Right atrium auricular region (tissue), 2 donors: ENCODE measurements around the gene PCID2. TPM values are rescaled to one million over a fixed set of nuclear protein-coding genes. Genes with fewer than 3 reads are reported as not detected.

Experiments
- DNase-seq: peaks from one replicate; pipeline ENCODE4 v3.0.0-alpha.2; 2019; ENCODE audit warnings: low spot score
- H3K27ac ChIP-seq, 2 donors: fragments of 200-600 bp; sonication (generic); 1 replicate in 1 of 2; 2 replicates in 1 of 2; pipeline ENCODE4 v1.5.1; 2016 to 2019
- H3K27me3 ChIP-seq, 2 donors: fragments of 200-600 bp; sonication (generic); one replicate each; pipeline versions ENCODE4 v1.5.1 to v1.6.0; 2017 to 2019
- H3K36me3 ChIP-seq: fragments of 200-600 bp; sonication (generic); one replicate; pipeline ENCODE4 v1.5.1; 2016
- H3K4me1 ChIP-seq, 2 donors: fragments of 200-600 bp; sonication (generic); one replicate each; pipeline versions ENCODE4 v1.5.1 to v1.6.0; 2017 to 2019
- H3K4me3 ChIP-seq, 2 donors: fragments of 200-600 bp; sonication (generic); 1 replicate in 1 of 2; 2 replicates in 1 of 2; pipeline ENCODE4 v1.5.1; 2017 to 2019; ENCODE audit warnings: mild to moderate bottlenecking in 1 of 2, moderate library complexity in 1 of 2
- H3K9me3 ChIP-seq, 2 donors: fragments of 200-600 bp; sonication (generic); one replicate each; pipeline ENCODE4 v1.5.1; 2019
- total RNA-seq, 2 donors: library from RNA; depleted of rRNA; stranded (reverse); fragments of >200 nt; gene quantifications; one replicate each; pipeline ENCODE4 v1.1.0, GENCODE V29; 2016
- TF ChIP-seq, protein P1 (sequence below), 2 donors: fragments of 200-600 bp; sonication (generic); IDR thresholded peaks; one replicate each; pipeline ENCODE4 v1.5.1; 2019; ENCODE audit warnings: antibody characterized with exemption in 2 of 2

PCID2 gene
- total RNA-seq, 2 donors from 2014 or later: 34.8 to 44.4 TPM

- Histone ChIP-seq H3K4me1 (peaks cover 0 to 23% of the 10 kb centered on the region in 2 donors), H3K36me3 (peaks cover 71% of the 10 kb centered on the region), H3K9me3 (no peaks in the 10 kb centered on the region), H3K27me3 (no peaks in the 10 kb centered on the region), H3K4me3 (no peak overlapping the region), H3K27ac (peak overlapping the region; percentile 45 to 55)
- TF ChIP-seq, protein P1, sequence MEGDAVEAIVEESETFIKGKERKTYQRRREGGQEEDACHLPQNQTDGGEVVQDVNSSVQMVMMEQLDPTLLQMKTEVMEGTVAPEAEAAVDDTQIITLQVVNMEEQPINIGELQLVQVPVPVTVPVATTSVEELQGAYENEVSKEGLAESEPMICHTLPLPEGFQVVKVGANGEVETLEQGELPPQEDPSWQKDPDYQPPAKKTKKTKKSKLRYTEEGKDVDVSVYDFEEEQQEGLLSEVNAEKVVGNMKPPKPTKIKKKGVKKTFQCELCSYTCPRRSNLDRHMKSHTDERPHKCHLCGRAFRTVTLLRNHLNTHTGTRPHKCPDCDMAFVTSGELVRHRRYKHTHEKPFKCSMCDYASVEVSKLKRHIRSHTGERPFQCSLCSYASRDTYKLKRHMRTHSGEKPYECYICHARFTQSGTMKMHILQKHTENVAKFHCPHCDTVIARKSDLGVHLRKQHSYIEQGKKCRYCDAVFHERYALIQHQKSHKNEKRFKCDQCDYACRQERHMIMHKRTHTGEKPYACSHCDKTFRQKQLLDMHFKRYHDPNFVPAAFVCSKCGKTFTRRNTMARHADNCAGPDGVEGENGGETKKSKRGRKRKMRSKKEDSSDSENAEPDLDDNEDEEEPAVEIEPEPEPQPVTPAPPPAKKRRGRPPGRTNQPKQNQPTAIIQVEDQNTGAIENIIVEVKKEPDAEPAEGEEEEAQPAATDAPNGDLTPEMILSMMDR (IDR thresholded peaks at IDR 0.05): no peak
- no peak for DNase-seq
Observed at GRCh38 chr13:113178896-113179167, 29.6 kb downstream of the PCID2 start.

- H3K4me3 ChIP-seq: no peak overlapping the region
- peak overlapping the region; percentile 45 to 55 for H3K27ac ChIP-seq
- no peaks in the 10 kb centered on the region for H3K27me3 ChIP-seq
- TF ChIP-seq, protein P1 (IDR thresholded peaks at IDR 0.05): no peak
- H3K9me3 ChIP-seq: no peaks in the 10 kb centered on the region
- peaks cover 0 to 23% of the 10 kb centered on the region in 2 donors for H3K4me1 ChIP-seq
- H3K36me3 ChIP-seq: peaks cover 66% of the 10 kb centered on the region
- DNase-seq: no peak
Observed at GRCh38 chr13:113178070-113178895, 30.2 kb downstream of the PCID2 start.

- Histone ChIP-seq H3K4me1 (peaks cover 0 to 23% of the 10 kb centered on the region in 2 donors), H3K9me3 (no peaks in the 10 kb centered on the region), H3K36me3 (peaks cover 66% of the 10 kb centered on the region), H3K4me3 (no peak overlapping the region), H3K27me3 (no peaks in the 10 kb centered on the region), H3K27ac (no peak overlapping the region)
- DNase-seq: no peak
- TF ChIP-seq, protein P1 (IDR thresholded peaks at IDR 0.05): no peak
Observed at GRCh38 chr13:113176822-113177221, 31.6 kb downstream of the PCID2 start.

DNA sequence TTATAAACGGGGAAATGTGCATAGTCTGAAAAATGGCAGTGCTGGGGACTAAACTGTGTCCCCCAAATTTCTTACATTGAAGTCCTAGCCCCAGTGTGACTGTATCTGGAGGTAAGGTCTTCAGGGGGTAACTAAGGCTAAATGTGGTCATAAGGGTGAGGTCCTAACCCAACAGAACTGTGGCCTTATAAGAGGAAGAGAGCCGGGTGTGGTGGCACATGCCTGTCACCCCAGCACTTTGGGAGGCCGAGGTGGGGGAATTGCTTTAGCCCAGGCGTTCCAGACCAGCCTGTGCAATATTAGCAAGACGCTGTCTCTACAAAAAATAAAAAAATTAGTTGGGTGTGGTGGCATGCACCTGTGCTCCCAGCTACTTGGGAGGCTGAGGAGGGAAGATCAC lies 32.2 kb downstream of the PCID2 start:
- Histone ChIP-seq H3K27me3 (no peaks in the 10 kb centered on the region), H3K36me3 (peaks cover 71% of the 10 kb centered on the region), H3K4me1 (peaks cover 0 to 23% of the 10 kb centered on the region in 2 donors), H3K4me3 (no peak overlapping the region), H3K9me3 (no peaks in the 10 kb centered on the region), H3K27ac (no peak overlapping the region)
- TF ChIP-seq, protein P1 (IDR thresholded peaks at IDR 0.05): no peak
- no peak for DNase-seq

- Histone ChIP-seq H3K27me3 (no peaks in the 10 kb centered on the region), H3K4me3 (no peak overlapping the region), H3K9me3 (no peaks in the 10 kb centered on the region), H3K36me3 (peaks cover 48% of the 10 kb centered on the region), H3K4me1 (no peaks in the 10 kb centered on the region), H3K27ac (no peak overlapping the region)
- TF ChIP-seq, protein P1 (IDR thresholded peaks at IDR 0.05): no peak
- no peak for DNase-seq
Observed at GRCh38 chr13:113172419-113172926, 36.0 kb downstream of the PCID2 start.
